ENCODE measurements around the gene HSPA8. TPM values are rescaled to one million over a fixed set of nuclear protein-coding genes. Genes with fewer than 3 reads are reported as not detected.

HSPA8 gene
- total and polyA plus RNA-seq, 2 of the 4 experiments (the other 2 are of a cell fraction) = 2,309 to 4,346 TPM

GRCh38 chr11:123072332-123072761 lies 10.4 kb upstream of the HSPA8 start:
- Histone ChIP-seq H4K5ac (ENCODE audit: low read depth, low read length) (no peak overlapping the region), H3K27ac (ENCODE audit: insufficient read depth, low read length) (no peak overlapping the region), H3K4me3 (ENCODE audit: insufficient read depth, low read depth, low read length) (no peak overlapping the region), H3K79me1 (ENCODE audit: low read depth in 1 of 2, low read length in 2 of 2) (peaks cover 17% of the 10 kb centered on the region in 2 experiments), H3K9me1 (ENCODE audit: insufficient read depth, low read length) (0 out of 2 replicates have a peak, but pooled peaks cover 3% of the 10 kb centered on the region), H2BK15ac (ENCODE audit: low read depth, low read length) (no peak overlapping the region), H4K91ac (ENCODE audit: insufficient read depth, low read depth, low read length) (no peak overlapping the region), H2AFZ (replicated peaks; ENCODE audit: low read length, poor library complexity) (no peak overlapping the region), H2BK120ac (ENCODE audit: low read depth, low read length) (no peak overlapping the region), H3K4me1 (ENCODE audit: control insufficient read depth, insufficient read depth, low read length) (no peaks in the 10 kb centered on the region), H2BK20ac (ENCODE audit: low read depth, low read length) (no peak overlapping the region), H2AK9ac (replicated peaks; ENCODE audit: low read depth, low read length, poor library complexity) (no peak overlapping the region), H3K36me3 (ENCODE audit: control insufficient read depth, insufficient read depth, low read length) (peaks cover 51% of the 10 kb centered on the region), H3K4me2 (ENCODE audit: low read depth, low read length) (no peak overlapping the region), H2AK5ac (ENCODE audit: low read depth, low read length) (no peak overlapping the region), H3K14ac (replicated peaks; ENCODE audit: low read depth, low read length) (no peak overlapping the region), H3K9me3 (ENCODE audit: control insufficient read depth, insufficient read depth, low read length) (no peaks in the 10 kb centered on the region), H4K8ac (ENCODE audit: low read depth in 2 of 2, low read length in 2 of 2) (no peak overlapping the region), H3K9ac (ENCODE audit: low read depth, low read length) (no peak overlapping the region), H3K4ac (ENCODE audit: low read depth, low read length) (no peak overlapping the region), H3K56ac (ENCODE audit: extremely low read depth, insufficient read depth, low read length) (no peak overlapping the region), H2BK5ac (ENCODE audit: low read depth, low read length, poor library complexity, severe bottlenecking) (no peak overlapping the region), H3K23ac (ENCODE audit: low read depth, low read length) (no peak overlapping the region), H3K18ac (ENCODE audit: low read depth, low read length) (no peak overlapping the region), H4K20me1 (ENCODE audit: insufficient read depth, low read length) (no peaks in the 10 kb centered on the region), H3K27me3 (ENCODE audit: control insufficient read depth, insufficient read depth, low read length) (no peaks in the 10 kb centered on the region)
- ChIA-PET CTCF (no interaction called here), POLR2A (ENCODE audit: unreplicated experiment) (no interaction called here)
- intact Hi-C loops (cut with micrococcal nuclease) = no loop called here
- in situ Hi-C loops (cut with MboI; ENCODE audit: low sequenced_read_pairs) = no loop called here
- dilution Hi-C loops (cut with HindIII; ENCODE audit: low sequenced_read_pairs, unreplicated experiment) = no loop called here
- TF ChIP-seq POLR2A (IDR thresholded peaks at IDR 0.05; ENCODE audit: low read depth, low read length) = no peak
- DNase-seq = no peak
- no TSS peak for BruUV-seq (replicated peaks)
- no CpG with 5 or more reads among the region's 2 CpGs for WGBS, 2 experiments (ENCODE audit: extremely low coverage in 2 of 2, insufficient read length in 1 of 2)
- no peak for ATAC-seq (ENCODE audit: low read depth)
